AML-193 (cell line): ENCODE measurements around the gene TMEM245.
"Not testable (repeated sequence)": the region's sequence is repeated elsewhere in the genome, so short reads cannot be mapped to it uniquely, and the experiment has no call there.

Experiments
- DNase-seq, 2 experiments: peaks; one replicate each; lab custom pipeline; 2025; lab: John Stamatoyannopoulos, UW

The TMEM245 gene

DNA sequence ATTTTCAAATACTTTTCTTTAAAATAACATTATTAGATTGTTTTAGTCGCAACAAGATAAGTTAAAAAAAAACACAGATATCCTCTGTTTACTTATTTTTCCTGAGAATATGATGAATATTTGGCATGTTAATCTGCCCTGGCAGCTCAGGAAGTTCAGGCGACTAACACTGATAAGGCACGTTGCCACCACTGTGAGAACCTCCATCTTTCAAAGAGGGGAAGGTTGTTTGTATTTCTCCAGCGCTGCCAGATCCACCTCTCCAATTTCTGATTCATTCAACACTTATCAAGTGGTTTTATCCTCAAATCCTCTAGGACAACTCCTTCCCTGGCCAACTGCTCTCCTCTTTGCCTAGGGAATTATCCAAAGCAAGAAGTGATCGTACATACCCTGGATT, 128.3 kb downstream of the TMEM245 start:
- no peak for DNase-seq

DNA sequence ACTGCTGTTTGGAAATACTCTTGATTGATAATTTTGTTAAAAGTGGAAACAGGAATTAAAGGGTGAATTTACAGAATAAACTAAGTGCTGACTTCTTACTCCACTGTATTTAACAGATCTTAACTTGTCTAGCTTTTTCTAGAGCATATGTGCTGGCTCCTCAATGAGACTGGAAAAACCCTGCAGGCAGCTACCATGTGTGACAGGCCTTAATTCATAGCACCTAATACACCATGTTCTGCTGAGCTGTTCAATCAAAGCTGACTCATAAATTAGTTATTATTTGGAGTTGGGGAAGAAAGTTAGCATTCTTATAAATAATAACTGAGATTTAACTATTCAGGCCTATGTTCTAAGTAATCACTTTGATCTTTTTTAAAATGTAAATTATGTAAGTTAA, 135.9 kb downstream of the TMEM245 start:
- DNase-seq = no peak

DNA sequence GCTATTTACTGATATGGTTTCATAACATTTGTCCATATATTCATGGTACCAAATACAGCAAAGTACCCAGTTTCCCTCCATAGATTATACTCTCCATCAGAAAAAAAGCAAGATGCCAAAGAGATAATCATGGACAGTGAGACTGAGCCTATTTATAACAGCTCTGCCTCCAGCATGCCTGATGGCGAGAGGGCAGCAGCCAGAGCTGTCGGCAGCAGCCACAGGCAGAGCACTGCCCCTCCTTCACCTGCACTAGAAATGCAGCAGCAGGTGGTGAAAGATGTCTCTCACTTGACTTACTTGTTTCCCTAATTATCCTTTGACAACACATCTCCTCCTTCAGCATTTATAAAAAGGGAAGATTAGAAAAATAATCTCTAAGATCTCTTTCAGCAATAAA, 138.9 kb downstream of the TMEM245 start:
- DNase-seq = no peak

DNA sequence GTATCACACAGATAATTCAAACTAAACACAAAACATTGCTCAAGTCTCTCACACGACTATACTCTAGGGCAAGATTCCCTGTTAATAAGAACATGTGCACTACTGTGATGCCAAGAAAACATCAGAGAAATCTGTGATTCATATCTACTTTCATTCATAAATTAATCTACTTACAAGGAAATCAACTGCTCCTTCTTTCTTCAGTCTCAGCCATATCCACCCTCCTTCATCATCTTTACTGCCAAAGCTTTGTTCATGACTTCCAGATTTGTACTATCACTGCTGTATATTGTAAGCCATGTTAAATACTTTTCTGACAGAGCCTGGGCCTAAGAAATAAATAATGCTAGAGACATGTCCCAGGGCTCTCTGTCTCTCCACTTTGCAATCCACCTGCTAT, 141.5 kb downstream of the TMEM245 start:
- no peak for DNase-seq

DNA sequence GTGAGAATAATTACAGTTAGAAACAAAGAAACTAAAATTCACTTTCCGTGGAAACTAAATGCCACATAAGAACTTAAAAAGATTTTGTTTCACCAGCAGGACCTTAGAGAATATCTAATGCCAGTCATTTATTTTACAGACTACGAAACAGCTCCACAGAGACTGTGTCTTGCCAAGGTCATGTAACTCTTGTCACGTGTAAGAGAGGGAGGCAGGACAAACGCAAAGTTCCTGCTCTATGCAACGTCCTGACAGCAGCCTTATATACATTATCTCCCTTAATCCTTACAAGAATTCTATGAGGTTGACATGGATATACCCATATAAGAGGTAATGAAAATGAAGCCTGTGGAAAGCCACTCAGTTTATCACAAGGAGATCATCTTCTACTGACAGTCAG, 145.9 kb downstream of the TMEM245 start:
- no peak for DNase-seq

DNA sequence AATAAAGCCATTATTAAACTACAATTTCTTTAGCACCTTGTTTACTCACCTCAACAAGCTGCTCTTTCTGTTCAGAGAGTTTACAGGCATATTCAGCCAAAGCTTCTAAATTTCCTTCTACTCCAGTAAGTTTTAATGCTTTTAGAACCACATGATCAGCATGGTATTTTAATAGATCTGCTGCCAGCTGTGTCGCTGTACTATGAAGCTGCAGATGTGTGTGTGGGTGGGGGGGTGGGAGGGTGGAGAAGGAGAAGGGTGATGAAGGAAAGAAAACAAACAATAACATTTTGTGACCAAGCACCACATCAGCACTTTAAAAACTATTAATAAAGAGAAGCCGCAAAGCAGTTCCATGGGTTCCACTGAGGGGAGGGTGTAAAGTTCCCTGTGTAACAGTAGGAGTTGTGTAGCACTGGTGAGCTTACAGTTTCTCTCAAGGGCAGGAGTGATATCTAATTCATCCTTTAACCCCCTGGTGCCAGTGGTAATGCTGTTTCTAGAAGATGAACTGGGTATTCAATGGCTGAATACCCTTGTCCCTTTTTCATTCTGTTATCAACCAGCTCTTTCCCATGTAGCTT, 147.0 kb downstream of the TMEM245 start:
- no peak for DNase-seq

DNA sequence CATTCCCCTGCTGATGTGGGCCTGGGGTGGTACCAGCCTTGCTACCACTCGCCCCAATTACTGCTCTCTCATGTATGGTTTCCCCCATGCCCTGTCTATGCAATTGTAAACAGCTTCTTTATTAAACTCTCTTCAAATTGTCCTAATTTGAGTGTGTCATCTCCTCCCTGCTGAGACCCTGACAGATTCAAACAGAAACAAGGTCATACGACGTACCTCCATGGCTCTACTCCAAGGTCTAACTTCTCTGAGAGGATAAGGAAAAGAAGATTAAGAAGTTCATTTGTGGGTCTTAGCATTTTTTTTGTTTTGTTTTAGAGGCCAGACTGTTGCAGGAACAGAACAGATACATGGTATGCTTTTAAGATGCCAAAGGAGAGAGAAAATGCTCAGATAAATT, 147.6 kb downstream of the TMEM245 start:
- DNase-seq = no peak

DNA sequence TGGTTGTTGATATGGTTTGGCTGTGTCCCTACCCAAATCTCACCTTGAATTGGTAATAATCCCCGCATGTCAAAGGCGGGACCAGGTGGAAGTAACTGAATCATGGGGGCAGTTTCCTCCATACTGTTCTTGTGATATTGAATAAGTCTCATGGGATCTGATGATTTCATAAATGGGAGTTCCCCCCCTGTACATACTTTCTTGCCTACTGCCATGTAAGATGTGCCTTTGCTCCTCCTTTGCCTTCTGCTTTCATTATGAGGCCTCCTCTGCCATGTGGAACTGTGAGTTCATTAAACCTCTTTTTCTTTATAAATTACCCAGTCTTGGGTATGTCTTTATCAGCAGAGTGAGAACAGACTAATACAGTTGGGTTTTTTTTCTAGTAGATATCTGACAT, 148.4 kb downstream of the TMEM245 start:
- not testable (repeated sequence) for DNase-seq

DNA sequence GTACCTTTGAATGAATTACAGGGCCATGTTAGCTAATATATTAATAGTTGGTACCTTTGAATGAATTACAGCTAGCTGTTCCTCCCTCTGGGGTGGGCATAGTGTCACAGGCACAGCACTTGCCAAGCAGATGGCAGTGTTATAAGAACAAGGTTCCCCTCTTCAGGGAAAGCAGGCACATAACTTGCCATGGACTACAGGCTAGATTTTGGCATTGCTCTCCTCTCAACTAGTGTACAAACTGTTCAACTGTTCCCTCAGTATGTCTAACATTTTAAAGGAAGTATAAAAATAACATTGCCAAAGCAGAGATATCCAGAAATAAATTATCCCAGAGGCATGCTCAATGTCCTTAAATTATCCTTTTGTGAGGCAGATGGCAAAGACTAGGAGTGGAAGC, 151.8 kb downstream of the TMEM245 start:
- DNase-seq = no peak
